Prostate gland (tissue), 2 donors: ENCODE results near the gene SINHCAF.

Source experiments
- CTCF ChIP-seq, 4 experiments: fragments of 200-600 bp in 2 of 4; fragments of 450-650 bp in 2 of 4; sonication (generic) in 2 of 4; IDR thresholded peaks; 1 replicate in 3 of 4; 2 replicates in 1 of 4; pipeline ENCODE4 v1.5.1; 2016 to 2019; ENCODE audit warnings: antibody characterized with exemption in 4 of 4, mild to moderate bottlenecking in 2 of 4, moderate library complexity in 2 of 4
- POLR2AphosphoS5 ChIP-seq: sonication (generic); formaldehyde crosslinking; IDR thresholded peaks from one replicate; pipeline ENCODE4 v1.6.1; 2017; ENCODE audit warnings: antibody characterized with exemption

GRCh38 chr12:31366104-31366621 lies 40.2 kb upstream of the SINHCAF start:
- no peak for TF ChIP-seq CTCF (IDR thresholded peaks at IDR 0.05)
- no peak for TF ChIP-seq POLR2AphosphoS5
